PFSK-1 (cell line): Measurements from ENCODE around the gene SAPCD2.

ENCODE experiments used
- FOXP2 ChIP-seq: optimal IDR thresholded peaks from 2 replicates; pipeline ENCODE3; 2011; ENCODE audit warnings: borderline replicate concordance, control low read depth, inconsistent platforms; ENCODE audit not compliant: insufficient read depth; ENCODE audit errors: extremely low read length, extremely low read depth
- POLR2AphosphoS5 ChIP-seq: IDR thresholded peaks from 2 replicates; pipeline ENCODE4 v1.6.1; 2012; ENCODE audit warnings: low read depth, mild to moderate bottlenecking, control low read depth, low read length, moderate library complexity
- REST ChIP-seq, 2 experiments: IDR thresholded peaks; 2 replicates each; pipeline versions ENCODE4 v1.6.1 to v1.8.0; 2011 to 2012; ENCODE audit warnings: low read depth in 2 of 2, low read length in 2 of 2, control low read depth in 1 of 2, inconsistent platforms in 1 of 2, mild to moderate bottlenecking in 1 of 2, moderate library complexity in 1 of 2; ENCODE audit not compliant: insufficient read depth in 1 of 2
- SIN3A ChIP-seq: IDR thresholded peaks from 2 replicates; pipeline ENCODE4 v1.6.1; 2012; ENCODE audit warnings: mild to moderate bottlenecking, low read length, moderate library complexity, borderline replicate concordance; ENCODE audit not compliant: insufficient read depth
- TAF1 ChIP-seq: IDR thresholded peaks from 2 replicates; pipeline ENCODE4 v1.6.1; 2012; ENCODE audit warnings: low read length, control low read depth, borderline replicate concordance; ENCODE audit not compliant: insufficient read depth

SAPCD2 gene

GRCh38 chr9:137039611-137040366 is 30.6 kb downstream of the SAPCD2 start:
- TF ChIP-seq TAF1 (no peak), SIN3A (no peak), POLR2AphosphoS5 (no peak), REST (IDR thresholded peaks at IDR 0.05; ENCODE audit: insufficient read depth in 1 of 2, low read depth in 2 of 2, low read length in 2 of 2) (no peak), FOXP2 (no peak)

- TF ChIP-seq REST (IDR thresholded peaks at IDR 0.05; ENCODE audit: insufficient read depth in 1 of 2, low read depth in 2 of 2, low read length in 2 of 2) (no peak), POLR2AphosphoS5 (no peak), FOXP2 (no peak), TAF1 (no peak), SIN3A (no peak)
These were observed 31.4 kb downstream of the SAPCD2 start for GRCh38 chr9:137038916-137039315.

GRCh38 chr9:137037483-137037882 is 32.9 kb downstream of the SAPCD2 start:
- TF ChIP-seq REST (IDR thresholded peaks at IDR 0.05; ENCODE audit: insufficient read depth in 1 of 2, low read depth in 2 of 2, low read length in 2 of 2) (no peak), FOXP2 (no peak)

GRCh38 chr9:137037035-137037434 is 33.3 kb downstream of the SAPCD2 start:
- no peak for TF ChIP-seq FOXP2
- no peak for TF ChIP-seq SIN3A
- TF ChIP-seq POLR2AphosphoS5, result no peak
- no peak for TF ChIP-seq TAF1
- no peak for TF ChIP-seq REST (IDR thresholded peaks at IDR 0.05; ENCODE audit: insufficient read depth in 1 of 2, low read depth in 2 of 2, low read length in 2 of 2)

- TF ChIP-seq FOXP2 (no peak), TAF1 (no peak), POLR2AphosphoS5 (no peak), SIN3A (no peak), REST (IDR thresholded peaks at IDR 0.05; ENCODE audit: insufficient read depth in 1 of 2, low read depth in 2 of 2, low read length in 2 of 2) (no peak)
These were observed 34.4 kb downstream of the SAPCD2 start for GRCh38 chr9:137035937-137036336.
